ENCODE data around the gene DDX50.
"Not testable (repeated sequence)": the region's sequence is repeated elsewhere in the genome, so short reads cannot be mapped to it uniquely, and the experiment has no call there.

DDX50 gene

GRCh38 chr10:68902382-68902781 lies 1.3 kb downstream of the DDX50 start:
- no peak for DNase-seq

DNA sequence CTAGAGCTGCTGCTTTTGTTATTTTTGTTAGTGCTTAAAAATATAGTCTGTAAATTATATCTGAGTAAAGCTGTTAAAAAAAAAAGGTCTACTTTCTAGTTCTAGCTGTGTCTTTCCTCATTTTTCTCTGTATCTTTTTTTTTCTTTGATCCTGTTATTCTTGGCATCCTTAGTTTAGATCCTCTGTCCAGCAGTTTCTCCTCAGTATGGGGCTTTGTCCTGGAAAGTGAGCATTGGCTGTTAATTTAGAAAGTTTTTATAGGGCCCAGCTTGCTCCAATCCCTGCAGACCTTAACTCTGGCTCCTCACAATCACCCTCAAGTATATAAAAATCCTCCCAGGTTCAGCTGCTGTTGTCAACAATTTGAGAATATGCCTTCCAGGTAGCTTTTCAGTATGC lies 23.5 kb downstream of the DDX50 start:
- DNase-seq, result no peak

DNA sequence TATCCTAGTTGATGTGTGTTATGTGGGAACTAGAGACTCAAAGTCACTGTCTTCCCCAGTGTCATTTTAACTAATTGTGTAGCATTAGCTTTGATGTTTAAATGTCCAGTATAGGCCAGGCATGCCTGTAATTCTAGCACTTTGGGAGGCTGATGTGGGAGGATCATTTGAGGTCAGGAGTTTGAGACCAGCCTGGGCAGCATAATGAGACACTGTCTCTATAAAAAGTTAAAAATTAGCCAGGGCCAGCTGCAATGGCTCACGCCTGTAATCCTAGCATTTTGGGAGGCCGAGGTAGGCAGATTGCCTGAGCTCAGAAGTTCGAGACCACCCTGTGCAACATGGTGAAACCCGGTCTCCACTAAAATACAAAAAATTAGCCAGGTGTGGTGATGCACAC lies 24.4 kb downstream of the DDX50 start:
- no peak for DNase-seq

DNA sequence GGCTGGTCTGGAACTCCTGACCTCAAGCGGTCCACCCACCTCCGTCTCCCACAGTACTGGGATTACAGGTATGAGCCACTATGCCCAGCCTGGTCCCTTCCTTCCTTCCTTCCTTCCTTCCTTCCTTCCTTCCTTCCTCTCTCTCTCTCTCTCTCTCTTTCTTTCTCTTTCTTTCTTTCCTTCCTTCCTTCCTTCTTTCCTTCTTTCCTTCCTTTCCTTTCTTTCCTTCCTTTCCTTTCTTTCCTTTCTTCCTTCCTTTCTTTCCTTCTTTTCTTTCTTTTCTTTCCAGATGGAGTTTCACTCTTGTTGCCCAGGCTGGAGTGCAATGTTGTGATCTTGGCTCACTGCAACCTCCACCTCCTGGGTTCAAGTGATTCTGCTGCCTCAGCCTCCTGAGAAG lies 28.0 kb downstream of the DDX50 start:
- not testable (repeated sequence) for DNase-seq

- not testable (repeated sequence) for DNase-seq
These were observed 28.8 kb downstream of the DDX50 start for GRCh38 chr10:68929888-68930287.

DNA sequence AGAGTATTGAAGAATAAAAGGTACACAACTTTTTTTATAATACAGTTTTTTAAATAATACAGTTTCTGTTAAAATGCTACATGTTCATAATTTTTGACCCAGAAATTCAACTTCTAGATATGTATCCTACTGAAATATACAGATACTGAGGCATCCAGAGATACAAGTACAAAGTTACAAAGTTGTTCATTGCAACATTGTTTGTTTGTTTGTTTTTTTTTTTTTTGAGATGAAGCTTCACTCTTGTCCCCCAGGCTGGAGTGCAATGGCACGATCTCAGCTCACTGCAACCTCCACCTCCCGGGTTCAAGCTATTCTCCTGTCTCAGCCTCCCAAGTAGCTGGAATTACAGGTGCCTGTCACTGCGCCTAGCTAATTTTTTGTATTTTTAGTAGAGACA lies 31.7 kb downstream of the DDX50 start:
- DNase-seq, result not testable (repeated sequence)

DNA sequence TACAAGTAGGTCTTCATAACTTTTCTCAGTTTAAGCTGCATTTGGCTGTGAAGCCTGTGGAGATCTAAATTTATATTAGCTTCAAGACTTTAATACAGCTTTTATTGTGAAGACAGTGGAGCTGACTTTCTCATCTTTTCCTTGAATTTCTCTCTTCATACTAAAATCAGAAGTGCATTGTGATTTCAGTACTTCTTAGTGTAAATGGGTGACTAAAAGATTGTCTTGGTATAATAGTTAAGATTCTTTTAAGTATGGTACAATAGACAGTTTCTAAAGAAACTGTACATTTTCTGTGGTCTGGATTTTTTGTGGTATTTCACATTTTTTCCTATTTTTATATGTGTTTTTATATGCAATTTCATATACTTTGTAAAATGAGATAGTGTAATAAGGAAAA lies 33.9 kb downstream of the DDX50 start:
- DNase-seq, result no peak

DNA sequence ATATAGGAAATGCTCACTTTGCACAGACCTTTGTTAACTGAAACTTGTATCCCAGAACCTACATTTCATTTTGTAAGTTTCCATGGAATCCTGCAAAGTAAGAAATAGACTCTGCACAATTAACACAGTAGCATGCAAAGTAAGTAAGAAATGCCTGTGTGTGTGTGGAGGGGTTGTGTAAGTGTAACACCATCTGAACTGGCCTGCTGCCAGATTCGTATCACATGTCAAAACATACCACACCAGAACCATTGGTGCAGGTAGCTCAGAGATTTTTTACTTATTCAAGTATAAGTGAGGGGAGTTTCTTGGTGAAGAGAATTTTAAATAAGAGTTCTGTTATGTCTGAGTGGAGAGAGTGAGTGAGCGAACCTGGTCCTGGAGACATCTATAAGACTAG lies 37.0 kb downstream of the DDX50 start:
- DNase-seq, result no peak

- no peak for DNase-seq
These were observed 37.8 kb downstream of the DDX50 start for GRCh38 chr10:68938884-68939283.

- DNase-seq, result not testable (repeated sequence)
These were observed 39.8 kb downstream of the DDX50 start for GRCh38 chr10:68940917-68941316.

GRCh38 chr10:68950598-68950997 lies 49.5 kb downstream of the DDX50 start:
- no peak for DNase-seq

GRCh38 chr10:68954904-68955303 lies 53.8 kb downstream of the DDX50 start:
- DNase-seq, result no peak

- no peak for DNase-seq
These were observed 54.3 kb downstream of the DDX50 start for GRCh38 chr10:68955355-68955831.

GRCh38 chr10:68955832-68956532 lies 54.9 kb downstream of the DDX50 start, which contains the start of gene DDX21:
Gene DDX21, plus strand, starts transcription at chr10:68956170. Its CDS starts 56 bp downstream, at chr10:68956226.
- peak; percentile 82 for DNase-seq

DNA sequence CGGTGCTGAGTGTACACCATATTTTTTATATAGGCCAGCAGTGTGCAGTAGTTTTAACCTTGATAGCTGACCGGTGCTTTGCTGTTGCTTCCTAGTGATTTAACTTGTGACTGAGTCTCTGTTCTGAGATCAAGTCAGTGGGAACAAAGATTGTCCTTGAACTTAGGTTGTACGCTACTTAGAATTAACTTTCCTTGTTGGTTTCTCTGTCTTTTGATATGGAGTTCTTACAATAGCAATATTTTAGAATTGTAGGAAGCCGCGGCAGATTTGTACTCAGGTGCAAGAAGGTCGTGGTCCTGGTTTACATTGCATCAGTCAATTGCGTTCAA lies 56.1 kb downstream of the DDX50 start:
- no peak for DNase-seq

DNA sequence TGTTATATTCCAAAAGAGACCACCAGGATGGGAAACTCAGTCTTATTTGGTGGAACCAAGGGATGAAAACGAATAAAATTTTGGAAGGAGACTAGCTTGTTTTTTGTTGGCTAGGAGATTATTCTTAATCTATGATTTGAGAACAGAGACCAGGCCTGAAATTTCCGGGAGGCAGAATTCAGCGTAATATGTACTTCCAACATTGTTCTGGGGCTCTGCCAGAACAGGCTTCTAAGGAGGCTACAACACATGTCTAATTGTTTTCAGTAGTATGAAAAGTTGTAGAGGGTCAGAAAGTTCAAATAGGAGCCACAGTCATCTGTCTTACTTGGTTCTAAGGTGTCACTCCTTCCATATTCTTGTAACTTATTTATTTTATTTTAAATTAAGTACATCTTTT lies 56.5 kb downstream of the DDX50 start:
- no peak for DNase-seq

DNA sequence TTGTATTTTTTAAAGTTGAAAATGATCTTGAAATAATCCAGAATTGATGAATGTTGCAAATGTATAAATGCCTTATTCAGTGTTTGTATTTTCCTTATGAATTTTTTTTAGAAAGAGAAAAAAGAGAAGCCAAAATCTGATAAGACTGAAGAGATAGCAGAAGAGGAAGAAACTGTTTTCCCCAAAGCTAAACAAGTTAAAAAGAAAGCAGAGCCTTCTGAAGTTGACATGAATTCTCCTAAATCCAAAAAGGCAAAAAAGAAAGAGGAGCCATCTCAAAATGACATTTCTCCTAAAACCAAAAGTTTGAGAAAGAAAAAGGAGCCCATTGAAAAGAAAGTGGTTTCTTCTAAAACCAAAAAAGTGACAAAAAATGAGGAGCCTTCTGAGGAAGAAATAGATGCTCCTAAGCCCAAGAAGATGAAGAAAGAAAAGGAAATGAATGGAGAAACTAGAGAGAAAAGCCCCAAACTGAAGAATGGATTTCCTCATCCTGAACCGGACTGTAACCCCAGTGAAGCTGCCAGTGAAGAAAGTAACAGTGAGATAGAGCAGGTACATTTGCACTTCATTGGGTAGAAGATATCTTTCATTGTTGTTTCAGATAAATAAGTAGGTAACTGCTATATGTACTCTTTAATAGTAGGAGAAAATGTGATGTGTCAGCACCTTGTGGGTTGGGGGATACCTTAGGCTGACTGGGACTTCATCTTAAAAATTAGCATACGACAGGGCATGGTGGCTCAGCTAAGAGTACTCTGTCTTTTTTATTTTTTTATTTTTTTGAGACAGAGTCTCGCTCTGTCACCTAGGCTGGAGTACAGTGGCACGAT lies 58.8 kb downstream of the DDX50 start:
- DNase-seq, result no peak

GRCh38 chr10:68963151-68963550 lies 62.0 kb downstream of the DDX50 start:
- no peak for DNase-seq

GRCh38 chr10:68973975-68974374 lies 72.9 kb downstream of the DDX50 start:
- DNase-seq, result no peak

DNA sequence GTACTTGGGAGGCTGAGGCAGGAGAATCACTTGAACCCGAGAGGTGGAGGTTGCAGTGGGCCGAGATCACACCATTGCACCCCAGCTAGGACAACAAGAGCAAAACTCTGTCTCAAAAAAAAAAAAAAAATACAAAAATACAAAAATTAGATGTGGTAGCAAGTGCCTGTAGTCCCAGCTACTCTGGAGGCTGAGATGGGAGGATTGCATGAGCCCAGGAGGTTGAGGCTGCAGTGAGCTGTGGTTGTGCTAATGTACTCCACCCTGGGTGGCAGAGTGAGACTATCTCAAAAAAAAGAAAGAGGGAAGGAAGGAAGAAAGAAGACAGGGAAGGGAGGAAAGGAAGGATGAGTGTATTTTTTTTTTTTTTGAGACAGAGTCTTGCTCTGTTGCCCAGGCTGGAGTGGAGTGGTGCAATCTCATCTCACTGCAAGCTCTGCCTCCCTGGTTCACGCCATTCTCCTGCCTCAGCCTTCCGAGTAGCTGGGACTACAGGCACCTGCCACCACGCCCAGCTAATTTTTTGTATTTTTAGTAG lies 74.9 kb downstream of the DDX50 start:
- not testable (repeated sequence) for DNase-seq

- DNase-seq, result not testable (repeated sequence)
These were observed 78.6 kb downstream of the DDX50 start for GRCh38 chr10:68979738-68980137.

DNA sequence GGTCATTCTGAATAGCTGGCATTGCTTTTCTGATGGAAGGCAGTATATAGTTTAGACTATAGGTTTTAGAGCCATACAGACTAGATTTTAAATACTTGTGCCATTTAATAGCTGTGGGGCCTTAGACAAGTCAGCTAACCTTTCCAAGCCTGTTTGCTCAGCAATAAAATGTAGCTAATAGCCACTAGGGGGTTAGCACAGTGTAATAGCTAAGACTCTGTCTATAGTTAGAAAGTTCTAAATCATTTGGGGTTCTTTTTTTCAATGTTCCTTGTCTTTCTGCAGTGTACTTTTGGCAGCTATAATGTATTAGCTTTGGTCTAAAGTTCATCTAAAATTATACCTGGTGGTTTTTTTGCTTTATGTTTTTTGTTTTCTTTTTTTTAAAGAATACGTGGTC lies 80.0 kb downstream of the DDX50 start:
- DNase-seq, result no peak

DNA sequence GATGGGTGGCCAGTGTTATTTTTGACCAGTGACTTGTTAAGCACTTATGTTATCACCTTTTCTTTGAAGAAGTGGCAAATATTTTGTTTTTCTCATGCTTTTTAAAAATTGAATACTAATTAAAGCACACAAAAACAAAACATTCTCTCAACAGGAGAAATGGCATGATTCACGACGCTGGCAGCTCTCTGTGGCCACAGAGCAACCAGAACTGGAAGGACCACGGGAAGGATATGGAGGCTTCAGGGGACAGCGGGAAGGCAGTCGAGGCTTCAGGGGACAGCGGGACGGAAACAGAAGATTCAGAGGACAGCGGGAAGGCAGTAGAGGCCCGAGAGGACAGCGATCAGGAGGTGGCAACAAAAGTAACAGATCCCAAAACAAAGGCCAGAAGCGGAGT lies 81.3 kb downstream of the DDX50 start:
- no peak for DNase-seq

GRCh38 chr10:68987611-68988010 lies 86.5 kb downstream of the DDX50 start:
- DNase-seq, result no peak
